Loucy (cell line): ENCODE results near the gene C19orf12.

Source experiments
- EZH2phosphoT487 ChIP-seq: fragments of 200-600 bp; IDR thresholded peaks from 2 replicates; pipeline ENCODE4 v1.6.1; 2018; ENCODE audit warnings: antibody characterized with exemption, mild to moderate bottlenecking, moderate library complexity, borderline replicate concordance
- TF ChIP-seq, protein P1 (sequence below): fragments of 200-600 bp; sonication (generic); conservative IDR thresholded peaks from 2 replicates; pipeline ENCODE4 v1.5.1; 2014; ENCODE audit warnings: mild to moderate bottlenecking, antibody characterized with exemption, low read length

DNA sequence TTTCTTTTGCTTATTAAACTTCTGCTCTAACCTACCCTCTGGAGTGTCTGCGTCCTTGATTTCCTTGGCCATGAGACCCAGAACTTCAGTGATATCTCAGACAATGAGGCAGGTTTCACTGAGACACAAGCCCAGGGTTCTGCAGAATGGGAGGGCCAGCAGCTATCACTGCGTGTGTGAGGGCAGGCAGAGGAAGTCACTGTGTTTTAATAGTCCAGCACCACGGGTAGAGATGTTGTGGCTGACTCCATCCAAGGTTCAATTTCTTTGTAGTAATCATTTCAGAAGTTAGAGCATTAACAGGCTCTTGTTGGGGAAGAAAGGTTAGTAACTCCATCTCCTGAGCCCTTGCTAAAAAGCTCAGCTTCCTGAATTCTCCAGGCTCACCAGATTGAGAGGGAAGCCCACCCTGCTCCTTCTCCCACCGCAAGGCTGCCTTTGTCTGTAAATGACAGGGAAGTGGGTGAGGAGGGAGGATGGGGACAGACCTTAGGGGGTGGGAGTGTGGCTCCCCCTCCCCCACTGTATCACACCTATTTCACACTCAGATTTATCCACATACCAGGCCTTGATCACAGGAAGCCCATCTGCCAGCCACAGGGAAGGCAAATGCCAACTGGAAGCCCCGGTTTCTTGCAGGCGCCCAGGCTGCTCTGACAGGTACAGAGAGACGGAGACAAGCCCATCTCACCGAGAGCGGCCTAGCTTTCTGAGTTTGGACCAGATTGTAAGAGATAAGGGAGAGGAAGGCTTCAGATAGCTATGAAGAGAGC lies 2.1 kb downstream of the C19orf12 start:
- no peak for TF ChIP-seq EZH2phosphoT487
- TF ChIP-seq, protein P1, sequence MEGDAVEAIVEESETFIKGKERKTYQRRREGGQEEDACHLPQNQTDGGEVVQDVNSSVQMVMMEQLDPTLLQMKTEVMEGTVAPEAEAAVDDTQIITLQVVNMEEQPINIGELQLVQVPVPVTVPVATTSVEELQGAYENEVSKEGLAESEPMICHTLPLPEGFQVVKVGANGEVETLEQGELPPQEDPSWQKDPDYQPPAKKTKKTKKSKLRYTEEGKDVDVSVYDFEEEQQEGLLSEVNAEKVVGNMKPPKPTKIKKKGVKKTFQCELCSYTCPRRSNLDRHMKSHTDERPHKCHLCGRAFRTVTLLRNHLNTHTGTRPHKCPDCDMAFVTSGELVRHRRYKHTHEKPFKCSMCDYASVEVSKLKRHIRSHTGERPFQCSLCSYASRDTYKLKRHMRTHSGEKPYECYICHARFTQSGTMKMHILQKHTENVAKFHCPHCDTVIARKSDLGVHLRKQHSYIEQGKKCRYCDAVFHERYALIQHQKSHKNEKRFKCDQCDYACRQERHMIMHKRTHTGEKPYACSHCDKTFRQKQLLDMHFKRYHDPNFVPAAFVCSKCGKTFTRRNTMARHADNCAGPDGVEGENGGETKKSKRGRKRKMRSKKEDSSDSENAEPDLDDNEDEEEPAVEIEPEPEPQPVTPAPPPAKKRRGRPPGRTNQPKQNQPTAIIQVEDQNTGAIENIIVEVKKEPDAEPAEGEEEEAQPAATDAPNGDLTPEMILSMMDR = no peak
